Vagina (tissue), 2 donors: Measurements from ENCODE around the gene FRMD4A. TPM values are rescaled to one million over a fixed set of nuclear protein-coding genes. Genes with fewer than 3 reads are reported as not detected.

ENCODE experiments used
- DNase-seq, 2 donors: peaks; one replicate each; pipeline ENCODE4 v3.0.0-alpha.2; 2017; ENCODE audit errors: extremely low spot score in 2 of 2
- H3K27ac ChIP-seq: fragments of 200-600 bp; sonication (generic); one replicate; pipeline ENCODE4 v1.5.1; 2019
- H3K27me3 ChIP-seq: fragments of 200-600 bp; sonication (generic); one replicate; pipeline ENCODE4 v1.5.1; 2019
- H3K36me3 ChIP-seq, 2 donors: fragments of 200-600 bp; sonication (generic); one replicate each; pipeline ENCODE4 v1.5.1; 2017 to 2019
- H3K4me1 ChIP-seq: fragments of 200-600 bp; sonication (generic); one replicate; pipeline ENCODE4 v1.5.1; 2019
- H3K4me3 ChIP-seq, 2 donors: fragments of 200-600 bp; sonication (generic); 1 replicate in 1 of 2; 2 replicates in 1 of 2; pipeline ENCODE4 v1.5.1; 2016 to 2019
- H3K9me3 ChIP-seq: fragments of 200-600 bp; sonication (generic); one replicate; pipeline ENCODE4 v1.5.1; 2019
- CTCF ChIP-seq, 3 experiments: fragments of 450-650 bp in 2 of 3; fragments of 200-600 bp in 1 of 3; sonication (generic) in 1 of 3; IDR thresholded peaks; one replicate each; pipeline ENCODE4 v1.5.1; 2017 to 2019; ENCODE audit warnings: antibody characterized with exemption in 3 of 3, mild to moderate bottlenecking in 2 of 3, moderate library complexity in 2 of 3
- POLR2A ChIP-seq, 2 donors: fragments of 450-650 bp; IDR thresholded peaks; one replicate each; pipeline ENCODE4 v1.6.1; 2017; ENCODE audit warnings: antibody characterized with exemption in 2 of 2, mild to moderate bottlenecking in 2 of 2, moderate library complexity in 2 of 2
- POLR2AphosphoS5 ChIP-seq, 2 donors: sonication (generic); formaldehyde crosslinking; IDR thresholded peaks; one replicate each; pipeline ENCODE4 v1.9.0; 2017; ENCODE audit warnings: antibody characterized with exemption in 2 of 2, mild to moderate bottlenecking in 2 of 2, low read depth in 1 of 2; ENCODE audit not compliant: insufficient read depth in 1 of 2
- intact Hi-C: fragments of 100-400 bp; cut with DNase I; formaldehyde crosslinking; loops from one replicate; pipeline ENCODE4 v1.15.1; 2023
- total RNA-seq: library from RNA; depleted of rRNA; stranded (reverse); fragments of >200 nt; gene quantifications from one replicate; pipeline ENCODE4 v1.2.3, GENCODE V29; 2016

FRMD4A gene
- total RNA-seq = 24.8 TPM

GRCh38 chr10:14330388-14331061, at the start of gene FRMD4A:
FRMD4A (minus strand) TSS chr10:14330924.
- Histone ChIP-seq H3K9me3 (no peaks in the 10 kb centered on the region), H3K27ac (no peak within 1 kb of the TSS), H3K27me3 (no peaks in the 10 kb centered on the region), H3K4me1 (no peaks in the 10 kb centered on the region), H3K36me3 (no peaks in the 10 kb centered on the region), H3K4me3 (no peak within 1 kb of the TSS)
- TF ChIP-seq POLR2AphosphoS5 (IDR thresholded peaks at IDR 0.05; ENCODE audit: insufficient read depth in 1 of 2, low read depth in 1 of 2) (no peak), POLR2A (IDR thresholded peaks at IDR 0.05) (no peak), CTCF (IDR thresholded peaks at IDR 0.05) (no peak)
- DNase-seq = no peak
- intact Hi-C loops = no loop called here

GRCh38 chr10:14379556-14380280, 49.0 kb upstream of the FRMD4A start:
- Histone ChIP-seq H3K27me3 (no peaks in the 10 kb centered on the region), H3K36me3 (no peaks in the 10 kb centered on the region), H3K9me3 (no peaks in the 10 kb centered on the region), H3K4me1 (no peaks in the 10 kb centered on the region), H3K4me3 (no peak overlapping the region), H3K27ac (no peak overlapping the region)
- intact Hi-C loops = no loop called here
- TF ChIP-seq POLR2AphosphoS5 (IDR thresholded peaks at IDR 0.05; ENCODE audit: insufficient read depth in 1 of 2, low read depth in 1 of 2) (no peak), CTCF (IDR thresholded peaks at IDR 0.05) (no peak), POLR2A (IDR thresholded peaks at IDR 0.05) (no peak)
- no peak for DNase-seq

- intact Hi-C loops = no loop called here
- no peaks in the 10 kb centered on the region for H3K4me1 ChIP-seq
- no peak for TF ChIP-seq POLR2A (IDR thresholded peaks at IDR 0.05)
- no peak for TF ChIP-seq CTCF (IDR thresholded peaks at IDR 0.05)
- no peak for TF ChIP-seq POLR2AphosphoS5 (IDR thresholded peaks at IDR 0.05; ENCODE audit: insufficient read depth in 1 of 2, low read depth in 1 of 2)
Observed at GRCh38 chr10:14378387-14378960, 47.8 kb upstream of the FRMD4A start.

GRCh38 chr10:14377591-14378175, 47.0 kb upstream of the FRMD4A start:
- Histone ChIP-seq H3K9me3 (no peaks in the 10 kb centered on the region), H3K36me3 (no peaks in the 10 kb centered on the region), H3K27me3 (no peaks in the 10 kb centered on the region), H3K4me3 (no peak overlapping the region), H3K4me1 (no peaks in the 10 kb centered on the region), H3K27ac (no peak overlapping the region)
- no peak for TF ChIP-seq POLR2A (IDR thresholded peaks at IDR 0.05)
- TF ChIP-seq POLR2AphosphoS5 (IDR thresholded peaks at IDR 0.05; ENCODE audit: insufficient read depth in 1 of 2, low read depth in 1 of 2) = no peak
- TF ChIP-seq CTCF (IDR thresholded peaks at IDR 0.05) = no peak
- no peak for DNase-seq
- intact Hi-C loops = no loop called here

More at GRCh38 chr10:14378387-14378960, 47.8 kb upstream of the FRMD4A start:
- Histone ChIP-seq H3K9me3 (no peaks in the 10 kb centered on the region), H3K27ac (no peak overlapping the region), H3K36me3 (no peaks in the 10 kb centered on the region), H3K27me3 (no peaks in the 10 kb centered on the region), H3K4me3 (no peak overlapping the region)
- DNase-seq = no peak
